GM12891 (cell line): ENCODE measurements around the gene SBK1. TPM values are rescaled to one million over a fixed set of nuclear protein-coding genes. Genes with fewer than 3 reads are reported as not detected.
A peak's percentile ranks its signal among the peaks of the same experiment; 100 is the strongest.
"Not testable (repeated sequence)": the region's sequence is repeated elsewhere in the genome, so short reads cannot be mapped to it uniquely, and the experiment has no call there.

ENCODE experiments used
- DNase-seq: peaks from one replicate; pipeline ENCODE4 v3.0.0; 2011; ENCODE audit warnings: low spot score; ENCODE audit not compliant: insufficient read length
- FAIRE-seq: peaks from 2 replicates; lab custom pipeline; 2011; peaks lifted over from hg19 to GRCh38; lab: Jason Lieb, UNC
- PAX5 ChIP-seq: IDR thresholded peaks from 2 replicates; pipeline ENCODE4 v1.6.1; 2011; ENCODE audit warnings: low read length, moderate library complexity, mild to moderate bottlenecking; ENCODE audit not compliant: insufficient read depth, severe bottlenecking
- POLR2A ChIP-seq: IDR thresholded peaks from 2 replicates; pipeline ENCODE4 v1.6.1; 2011; ENCODE audit warnings: low read depth, low read length, control low read depth
- POLR2AphosphoS5 ChIP-seq: IDR thresholded peaks from 2 replicates; pipeline ENCODE4 v1.6.1; 2011; ENCODE audit warnings: low read depth, low read length, control low read depth
- POU2F2 ChIP-seq: IDR thresholded peaks from 2 replicates; pipeline ENCODE4 v1.6.1; 2011; ENCODE audit warnings: low read depth, mild to moderate bottlenecking, control low read depth, low read length, moderate library complexity
- SPI1 ChIP-seq: IDR thresholded peaks from 2 replicates; pipeline ENCODE4 v1.6.1; 2011; ENCODE audit warnings: low read depth, low read length, control low read depth
- TAF1 ChIP-seq: IDR thresholded peaks from 2 replicates; pipeline ENCODE4 v1.6.1; 2011; ENCODE audit warnings: low read depth, low read length, control low read depth
- polyA plus RNA-seq: library from polyadenylated mRNA; unstranded; fragments of >200 nt; gene quantifications from one replicate; pipeline ENCODE4 v1.2.1, GENCODE V29; 2012; ENCODE audit warnings: low read depth, missing spikeins, inconsistent platforms; ENCODE audit not compliant: missing spikeins

Gene SBK1
- 0.06 TPM for polyA plus RNA-seq

- TF ChIP-seq POLR2AphosphoS5 (no peak), SPI1 (no peak), POU2F2 (no peak), POLR2A (no peak), TAF1 (no peak)
- peak; percentile 99 for DNase-seq
- FAIRE-seq: peak; percentile 98
These were observed at the start of gene SBK1 for GRCh38 chr16:28291651-28292626. Gene SBK1 (plus strand): TSS chr16:28292525. CDS start chr16:28317392, 24,867 bp downstream.

GRCh38 chr16:28249483-28249882 lies 42.8 kb upstream of the SBK1 start:
- not testable (repeated sequence) for FAIRE-seq, DNase-seq

DNA sequence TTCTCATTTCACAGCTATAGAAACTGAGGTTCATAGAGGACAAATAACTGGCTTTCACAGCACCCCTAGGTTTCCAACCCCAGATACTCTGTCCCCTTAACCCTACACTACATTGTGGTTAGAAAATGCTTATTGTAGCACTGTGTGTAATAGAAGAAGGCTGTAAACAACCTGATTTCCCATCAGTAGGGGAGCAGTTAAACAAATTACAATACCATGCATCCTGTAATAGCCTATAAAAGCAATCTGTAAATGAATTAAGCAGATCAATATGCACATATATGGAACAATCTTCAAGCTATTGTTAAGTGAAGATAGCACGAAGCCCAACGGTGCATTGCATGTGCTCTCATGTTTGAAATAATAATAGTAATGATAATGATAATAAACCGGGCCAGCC lies 41.3 kb upstream of the SBK1 start:
- TF ChIP-seq POLR2AphosphoS5: no peak
- no peak for TF ChIP-seq PAX5
- no peak for TF ChIP-seq SPI1
- TF ChIP-seq TAF1: no peak
- TF ChIP-seq POU2F2: no peak
- TF ChIP-seq POLR2A: no peak
- no peak for DNase-seq
- FAIRE-seq: no peak

DNA sequence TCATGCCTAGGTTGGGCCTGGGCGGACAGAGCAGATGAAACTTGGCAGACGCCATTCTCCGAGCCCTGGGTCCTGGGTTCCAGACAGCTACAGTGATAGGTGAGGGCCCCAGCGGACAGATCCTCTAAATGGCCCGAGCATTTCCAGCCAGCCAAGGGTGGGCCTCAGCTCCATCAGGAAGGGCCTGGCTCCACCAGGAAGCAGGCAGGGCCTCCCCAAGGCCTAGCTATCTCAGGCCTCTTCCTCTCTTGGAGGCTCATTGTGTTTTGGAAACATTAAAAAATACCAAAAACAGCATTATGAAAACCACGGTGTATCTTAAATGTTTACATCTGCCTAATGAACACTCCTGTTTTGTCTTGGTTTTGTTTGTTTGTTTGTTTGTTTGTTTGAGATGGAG lies 38.2 kb upstream of the SBK1 start:
- no peak for DNase-seq
- no peak for FAIRE-seq
- TF ChIP-seq TAF1 (no peak), POU2F2 (no peak), PAX5 (no peak), POLR2AphosphoS5 (no peak), SPI1 (no peak), POLR2A (no peak)

GRCh38 chr16:28255838-28256237 lies 36.5 kb upstream of the SBK1 start:
- FAIRE-seq: no peak
- TF ChIP-seq PAX5: no peak
- no peak for TF ChIP-seq POLR2A
- TF ChIP-seq TAF1: no peak

GRCh38 chr16:28257256-28257655 lies 35.1 kb upstream of the SBK1 start:
- DNase-seq (no peak), FAIRE-seq (no peak)
- TF ChIP-seq PAX5 (no peak), POLR2AphosphoS5 (no peak), TAF1 (no peak), POLR2A (no peak), SPI1 (no peak), POU2F2 (no peak)

More at GRCh38 chr16:28255838-28256237, 36.5 kb upstream of the SBK1 start:
- no peak for DNase-seq

- no peak for DNase-seq
- FAIRE-seq: no peak
- TF ChIP-seq PAX5 (no peak), POLR2AphosphoS5 (no peak), SPI1 (no peak), POU2F2 (no peak), TAF1 (no peak), POLR2A (no peak)
These were observed 33.8 kb upstream of the SBK1 start for GRCh38 chr16:28258567-28258966.

- no peak for DNase-seq
- no peak for FAIRE-seq
- TF ChIP-seq TAF1 (no peak), PAX5 (no peak), POLR2AphosphoS5 (no peak), SPI1 (no peak), POLR2A (no peak), POU2F2 (no peak)
These were observed 33.1 kb upstream of the SBK1 start for GRCh38 chr16:28259091-28259780.

- no peak for DNase-seq
- no peak for FAIRE-seq
- TF ChIP-seq SPI1 (no peak), POLR2A (no peak), POLR2AphosphoS5 (no peak), POU2F2 (no peak), PAX5 (no peak)
These were observed 32.6 kb upstream of the SBK1 start for GRCh38 chr16:28259781-28260150.

GRCh38 chr16:28260193-28260592 lies 32.1 kb upstream of the SBK1 start:
- TF ChIP-seq POLR2AphosphoS5 (no peak), PAX5 (no peak), TAF1 (no peak), POU2F2 (no peak), SPI1 (no peak), POLR2A (no peak)
- no peak for DNase-seq

DNA sequence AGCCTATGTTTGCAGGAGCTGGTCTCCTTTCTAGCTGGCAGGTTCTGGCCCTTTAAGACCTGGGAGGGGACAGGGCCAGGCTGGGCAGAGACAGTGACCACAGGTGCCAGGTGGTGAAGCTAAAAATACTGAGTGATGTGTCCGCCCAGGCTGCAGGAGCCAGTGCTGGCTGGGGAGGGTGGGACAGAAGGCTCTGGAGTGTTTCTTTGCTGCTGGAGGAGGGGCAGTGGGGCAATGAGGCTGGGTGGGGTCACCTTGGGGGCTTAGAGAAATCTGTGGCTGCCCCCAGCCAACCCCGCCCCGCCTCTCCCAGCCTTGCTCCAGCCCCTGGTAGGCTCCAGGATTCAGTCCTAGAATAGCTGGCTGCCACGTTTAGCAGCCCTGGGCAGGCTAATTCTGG lies 30.4 kb upstream of the SBK1 start:
- no peak for TF ChIP-seq TAF1
- no peak for TF ChIP-seq POLR2A
- no peak for TF ChIP-seq POLR2AphosphoS5
- no peak for TF ChIP-seq SPI1
- no peak for TF ChIP-seq POU2F2
- TF ChIP-seq PAX5: no peak
- no peak for FAIRE-seq
- no peak for DNase-seq

More at GRCh38 chr16:28260193-28260592, 32.1 kb upstream of the SBK1 start:
- no peak for FAIRE-seq
